Ammon's horn (tissue), 1 donor: ENCODE results near the gene D2HGDH.
A peak's percentile ranks its signal among the peaks of the same experiment; 100 is the strongest.

ENCODE experiments used
- DNase-seq: peaks from one replicate; pipeline ENCODE4 v3.0.0-alpha.2; 2016; ENCODE audit warnings: low spot score

D2HGDH gene

GRCh38 chr2:241734467-241735208 is at the start of gene D2HGDH:
TSS of gene D2HGDH (plus strand) at chr2:241734630. CDS start at chr2:241735225, 595 bp downstream.
- DNase-seq = peak; percentile 94

GRCh38 chr2:241686324-241686649 is 48.1 kb upstream of the D2HGDH start:
- no peak for DNase-seq

- DNase-seq = peak; percentile 96
Measured at GRCh38 chr2:241686650-241687425, 47.6 kb upstream of the D2HGDH start, which contains the start of gene DTYMK. TSS of gene DTYMK (minus strand) at chr2:241686815. CDS start at chr2:241686783, 32 bp downstream.

GRCh38 chr2:241689306-241689705 is 45.1 kb upstream of the D2HGDH start:
- DNase-seq = no peak

GRCh38 chr2:241690202-241690717 is 44.2 kb upstream of the D2HGDH start:
- no peak for DNase-seq

GRCh38 chr2:241692448-241692847 is 42.0 kb upstream of the D2HGDH start:
- DNase-seq = no peak

- DNase-seq = no peak
Measured at GRCh38 chr2:241695651-241696050, 38.8 kb upstream of the D2HGDH start.

GRCh38 chr2:241701149-241701398 is 33.4 kb upstream of the D2HGDH start:
- no peak for DNase-seq

- peak; percentile 93 for DNase-seq
Measured at GRCh38 chr2:241701399-241702154, 32.9 kb upstream of the D2HGDH start, which contains the start of gene ING5. TSS of gene ING5 (plus strand) at chr2:241702039. CDS start at chr2:241702066, 27 bp downstream.

- DNase-seq = peak; percentile 93
Measured at GRCh38 chr2:241702155-241703031, 32.0 kb upstream of the D2HGDH start.

GRCh38 chr2:241703032-241703604 is 31.3 kb upstream of the D2HGDH start:
- peak; percentile 55 for DNase-seq

GRCh38 chr2:241706537-241706936 is 27.9 kb upstream of the D2HGDH start:
- no peak for DNase-seq

- DNase-seq = peak; percentile 51
Measured at GRCh38 chr2:241708879-241709278, 25.6 kb upstream of the D2HGDH start.

GRCh38 chr2:241719093-241719492 is 15.3 kb upstream of the D2HGDH start:
- no peak for DNase-seq

GRCh38 chr2:241720099-241720498 is 14.3 kb upstream of the D2HGDH start:
- DNase-seq = no peak

GRCh38 chr2:241720560-241720959 is 13.9 kb upstream of the D2HGDH start:
- DNase-seq = no peak

GRCh38 chr2:241721852-241722251 is 12.6 kb upstream of the D2HGDH start:
- no peak for DNase-seq

- no peak for DNase-seq
Measured at GRCh38 chr2:241722896-241723454, 11.5 kb upstream of the D2HGDH start.

GRCh38 chr2:241724259-241724974 is 10.0 kb upstream of the D2HGDH start:
- no peak for DNase-seq
